ENCODE results near the gene PCK2.

- TF ChIP-seq POLR2A (IDR thresholded peaks at IDR 0.05; ENCODE audit: low read depth, low read length) (no peak), POLR2AphosphoS5 (IDR thresholded peaks at IDR 0.05; ENCODE audit: low read depth, low read length) (no peak)
These were observed 28.7 kb upstream of the PCK2 start for GRCh38 chr14:24065408-24065807.

Data from GM12892 (cell line).